H1 (cell line): ENCODE results near the gene ACADVL. TPM values are rescaled to one million over a fixed set of nuclear protein-coding genes. Genes with fewer than 3 reads are reported as not detected.

Experiments used
- BRCA1 ChIP-seq: IDR thresholded peaks from 2 replicates; pipeline ENCODE4 v1.6.1; 2012; ENCODE audit warnings: low read depth, low read length, improper control_type of control experiment
- EGR1 ChIP-seq: IDR thresholded peaks from 2 replicates; pipeline ENCODE4 v1.6.1; 2011; ENCODE audit warnings: low read depth, low read length, borderline replicate concordance
- JUN ChIP-seq: IDR thresholded peaks from 2 replicates; pipeline ENCODE4 v1.6.1; 2011; ENCODE audit warnings: low read depth, mild to moderate bottlenecking, improper control_type of control experiment, low read length
- MAFK ChIP-seq: IDR thresholded peaks from 2 replicates; pipeline ENCODE4 v1.6.1; 2012; ENCODE audit warnings: low read depth, mild to moderate bottlenecking, improper control_type of control experiment, low read length
- RAD21 ChIP-seq, 2 experiments: IDR thresholded peaks in 1 of 2; conservative IDR thresholded peaks in 1 of 2; 2 replicates each; pipeline ENCODE4 v1.6.1; 2011; ENCODE audit warnings: low read depth in 2 of 2, low read length in 2 of 2, improper control_type of control experiment in 1 of 2, inconsistent platforms in 1 of 2, mild to moderate bottlenecking in 1 of 2, moderate library complexity in 1 of 2
- RBBP5 ChIP-seq: IDR thresholded peaks from 2 replicates; pipeline ENCODE4 v1.7.1; 2012; ENCODE audit warnings: low read depth, mild to moderate bottlenecking, inconsistent platforms, low read length, moderate library complexity, borderline replicate concordance
- TAF7 ChIP-seq: optimal IDR thresholded peaks from 2 replicates; pipeline ENCODE3; 2011; ENCODE audit warnings: low read depth, mild to moderate bottlenecking, inconsistent platforms, low read length, moderate library complexity, borderline replicate concordance
- ZNF274 ChIP-seq: IDR thresholded peaks from 2 replicates; pipeline ENCODE4 v1.7.0; 2012; ENCODE audit warnings: low read length, borderline replicate concordance; ENCODE audit errors: extremely low read depth
- polyA plus RNA-seq, 7 experiments: library from polyadenylated mRNA; depleted of rRNA in 3 of 7; stranded (reverse) in 5 of 7; unstranded in 2 of 7; fragments of >200 nt in 5 of 7; fragments of 200-250 nt in 2 of 7; gene quantifications; 1 replicate in 5 of 7; 2 replicates in 1 of 7; 4 replicates in 1 of 7; pipeline versions ENCODE4 v1.2.1 to v1.2.3, GENCODE V29; 2011 to 2013; ENCODE audit warnings: missing spikeins in 2 of 7, mixed read lengths in 2 of 7
- total RNA-seq: library from RNA; stranded (reverse); fragmentation: NEBNext Ultra II Directional; extraction: Animal tissue kit (Norgen Biotek cat#: 25700); gene quantifications from 2 replicates; pipeline ENCODE4 v1.2.1, GENCODE V29; 2021
- TF ChIP-seq, protein P1 (sequence below): fragments of 300-600 bp; sonication (generic); IDR thresholded peaks from 2 replicates; pipeline ENCODE4 v1.7.1; 2012; ENCODE audit warnings: low read length, moderate library complexity, mild to moderate bottlenecking, inconsistent platforms; ENCODE audit not compliant: insufficient replicate concordance

The ACADVL gene
- total and polyA plus RNA-seq, 2 of the 8 experiments (the other 6 are each of a cell fraction or from before 2014, with no cell fraction given): 181 to 231 TPM

DNA sequence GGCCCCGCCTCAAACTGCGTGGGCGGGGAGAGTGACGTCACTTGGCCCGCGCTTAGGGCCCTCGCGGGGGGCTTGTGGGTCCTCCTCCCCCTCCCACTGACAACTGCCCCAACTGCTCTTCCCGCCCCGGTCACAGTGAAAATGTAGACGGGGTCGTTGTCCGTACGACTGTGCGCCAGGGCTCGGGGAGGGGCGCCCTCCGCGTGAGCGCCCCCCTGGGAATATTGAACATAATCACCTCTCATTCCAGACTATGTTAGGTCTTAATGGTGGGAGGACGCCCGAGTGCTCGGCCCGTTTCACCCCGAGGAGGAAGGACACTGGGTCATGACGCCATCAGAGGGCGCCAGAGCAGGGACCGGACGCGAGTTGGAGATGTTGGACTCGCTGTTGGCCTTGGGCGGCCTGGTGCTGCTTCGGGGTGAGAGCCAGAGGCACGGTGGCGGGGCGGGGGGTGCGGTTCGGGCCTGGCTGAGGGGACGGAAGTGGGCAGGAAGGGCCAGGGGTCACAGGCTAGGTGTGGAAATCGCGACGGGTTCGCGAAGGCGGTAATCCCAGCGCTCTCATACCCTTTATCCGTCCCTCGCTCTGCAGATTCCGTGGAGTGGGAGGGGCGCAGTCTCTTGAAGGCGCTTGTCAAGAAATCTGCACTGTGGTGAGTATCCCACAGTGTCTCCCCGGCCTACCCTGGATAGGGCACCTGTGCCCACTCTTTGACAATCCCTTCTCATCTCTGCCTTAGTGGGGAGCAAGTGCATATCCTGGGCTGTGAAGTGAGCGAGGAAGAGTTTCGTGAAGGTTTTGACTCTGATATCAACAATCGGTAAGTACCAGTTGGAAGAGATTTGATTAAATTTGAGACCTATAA, 32.7 kb downstream of the ACADVL start, which contains the start of gene ELP5 (continued):
- TF ChIP-seq, protein P1, sequence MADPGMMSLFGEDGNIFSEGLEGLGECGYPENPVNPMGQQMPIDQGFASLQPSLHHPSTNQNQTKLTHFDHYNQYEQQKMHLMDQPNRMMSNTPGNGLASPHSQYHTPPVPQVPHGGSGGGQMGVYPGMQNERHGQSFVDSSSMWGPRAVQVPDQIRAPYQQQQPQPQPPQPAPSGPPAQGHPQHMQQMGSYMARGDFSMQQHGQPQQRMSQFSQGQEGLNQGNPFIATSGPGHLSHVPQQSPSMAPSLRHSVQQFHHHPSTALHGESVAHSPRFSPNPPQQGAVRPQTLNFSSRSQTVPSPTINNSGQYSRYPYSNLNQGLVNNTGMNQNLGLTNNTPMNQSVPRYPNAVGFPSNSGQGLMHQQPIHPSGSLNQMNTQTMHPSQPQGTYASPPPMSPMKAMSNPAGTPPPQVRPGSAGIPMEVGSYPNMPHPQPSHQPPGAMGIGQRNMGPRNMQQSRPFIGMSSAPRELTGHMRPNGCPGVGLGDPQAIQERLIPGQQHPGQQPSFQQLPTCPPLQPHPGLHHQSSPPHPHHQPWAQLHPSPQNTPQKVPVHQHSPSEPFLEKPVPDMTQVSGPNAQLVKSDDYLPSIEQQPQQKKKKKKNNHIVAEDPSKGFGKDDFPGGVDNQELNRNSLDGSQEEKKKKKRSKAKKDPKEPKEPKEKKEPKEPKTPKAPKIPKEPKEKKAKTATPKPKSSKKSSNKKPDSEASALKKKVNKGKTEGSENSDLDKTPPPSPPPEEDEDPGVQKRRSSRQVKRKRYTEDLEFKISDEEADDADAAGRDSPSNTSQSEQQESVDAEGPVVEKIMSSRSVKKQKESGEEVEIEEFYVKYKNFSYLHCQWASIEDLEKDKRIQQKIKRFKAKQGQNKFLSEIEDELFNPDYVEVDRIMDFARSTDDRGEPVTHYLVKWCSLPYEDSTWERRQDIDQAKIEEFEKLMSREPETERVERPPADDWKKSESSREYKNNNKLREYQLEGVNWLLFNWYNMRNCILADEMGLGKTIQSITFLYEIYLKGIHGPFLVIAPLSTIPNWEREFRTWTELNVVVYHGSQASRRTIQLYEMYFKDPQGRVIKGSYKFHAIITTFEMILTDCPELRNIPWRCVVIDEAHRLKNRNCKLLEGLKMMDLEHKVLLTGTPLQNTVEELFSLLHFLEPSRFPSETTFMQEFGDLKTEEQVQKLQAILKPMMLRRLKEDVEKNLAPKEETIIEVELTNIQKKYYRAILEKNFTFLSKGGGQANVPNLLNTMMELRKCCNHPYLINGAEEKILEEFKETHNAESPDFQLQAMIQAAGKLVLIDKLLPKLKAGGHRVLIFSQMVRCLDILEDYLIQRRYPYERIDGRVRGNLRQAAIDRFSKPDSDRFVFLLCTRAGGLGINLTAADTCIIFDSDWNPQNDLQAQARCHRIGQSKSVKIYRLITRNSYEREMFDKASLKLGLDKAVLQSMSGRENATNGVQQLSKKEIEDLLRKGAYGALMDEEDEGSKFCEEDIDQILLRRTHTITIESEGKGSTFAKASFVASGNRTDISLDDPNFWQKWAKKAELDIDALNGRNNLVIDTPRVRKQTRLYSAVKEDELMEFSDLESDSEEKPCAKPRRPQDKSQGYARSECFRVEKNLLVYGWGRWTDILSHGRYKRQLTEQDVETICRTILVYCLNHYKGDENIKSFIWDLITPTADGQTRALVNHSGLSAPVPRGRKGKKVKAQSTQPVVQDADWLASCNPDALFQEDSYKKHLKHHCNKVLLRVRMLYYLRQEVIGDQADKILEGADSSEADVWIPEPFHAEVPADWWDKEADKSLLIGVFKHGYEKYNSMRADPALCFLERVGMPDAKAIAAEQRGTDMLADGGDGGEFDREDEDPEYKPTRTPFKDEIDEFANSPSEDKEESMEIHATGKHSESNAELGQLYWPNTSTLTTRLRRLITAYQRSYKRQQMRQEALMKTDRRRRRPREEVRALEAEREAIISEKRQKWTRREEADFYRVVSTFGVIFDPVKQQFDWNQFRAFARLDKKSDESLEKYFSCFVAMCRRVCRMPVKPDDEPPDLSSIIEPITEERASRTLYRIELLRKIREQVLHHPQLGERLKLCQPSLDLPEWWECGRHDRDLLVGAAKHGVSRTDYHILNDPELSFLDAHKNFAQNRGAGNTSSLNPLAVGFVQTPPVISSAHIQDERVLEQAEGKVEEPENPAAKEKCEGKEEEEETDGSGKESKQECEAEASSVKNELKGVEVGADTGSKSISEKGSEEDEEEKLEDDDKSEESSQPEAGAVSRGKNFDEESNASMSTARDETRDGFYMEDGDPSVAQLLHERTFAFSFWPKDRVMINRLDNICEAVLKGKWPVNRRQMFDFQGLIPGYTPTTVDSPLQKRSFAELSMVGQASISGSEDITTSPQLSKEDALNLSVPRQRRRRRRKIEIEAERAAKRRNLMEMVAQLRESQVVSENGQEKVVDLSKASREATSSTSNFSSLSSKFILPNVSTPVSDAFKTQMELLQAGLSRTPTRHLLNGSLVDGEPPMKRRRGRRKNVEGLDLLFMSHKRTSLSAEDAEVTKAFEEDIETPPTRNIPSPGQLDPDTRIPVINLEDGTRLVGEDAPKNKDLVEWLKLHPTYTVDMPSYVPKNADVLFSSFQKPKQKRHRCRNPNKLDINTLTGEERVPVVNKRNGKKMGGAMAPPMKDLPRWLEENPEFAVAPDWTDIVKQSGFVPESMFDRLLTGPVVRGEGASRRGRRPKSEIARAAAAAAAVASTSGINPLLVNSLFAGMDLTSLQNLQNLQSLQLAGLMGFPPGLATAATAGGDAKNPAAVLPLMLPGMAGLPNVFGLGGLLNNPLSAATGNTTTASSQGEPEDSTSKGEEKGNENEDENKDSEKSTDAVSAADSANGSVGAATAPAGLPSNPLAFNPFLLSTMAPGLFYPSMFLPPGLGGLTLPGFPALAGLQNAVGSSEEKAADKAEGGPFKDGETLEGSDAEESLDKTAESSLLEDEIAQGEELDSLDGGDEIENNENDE: no peak
- no peak for TF ChIP-seq ZNF274
- TF ChIP-seq EGR1: peak; percentile 99
- TF ChIP-seq RAD21 (IDR thresholded peaks at IDR 0.05 in 1 of 2, conservative IDR thresholded peaks at IDR 0.05 in 1 of 2; ENCODE audit: low read depth in 2 of 2, low read length in 2 of 2): peak in 1 of 2 experiments; percentile 11; a peak in 1 of 4 replicates
- TF ChIP-seq RBBP5: peak; percentile 62; the same call in 1 of the 2 replicates
- TF ChIP-seq BRCA1: no peak
- peak; percentile 74; the same call in 1 of the 2 replicates for TF ChIP-seq JUN
- no peak for TF ChIP-seq MAFK
- peak; percentile 77 for TF ChIP-seq TAF7
